ENCODE data around the gene ZNF414. TPM values are rescaled to one million over a fixed set of nuclear protein-coding genes. Genes with fewer than 3 reads are reported as not detected.

The ZNF414 gene
- total and polyA plus RNA-seq, 2 experiments from 2014 or later: 27.4 to 45.0 TPM

DNA sequence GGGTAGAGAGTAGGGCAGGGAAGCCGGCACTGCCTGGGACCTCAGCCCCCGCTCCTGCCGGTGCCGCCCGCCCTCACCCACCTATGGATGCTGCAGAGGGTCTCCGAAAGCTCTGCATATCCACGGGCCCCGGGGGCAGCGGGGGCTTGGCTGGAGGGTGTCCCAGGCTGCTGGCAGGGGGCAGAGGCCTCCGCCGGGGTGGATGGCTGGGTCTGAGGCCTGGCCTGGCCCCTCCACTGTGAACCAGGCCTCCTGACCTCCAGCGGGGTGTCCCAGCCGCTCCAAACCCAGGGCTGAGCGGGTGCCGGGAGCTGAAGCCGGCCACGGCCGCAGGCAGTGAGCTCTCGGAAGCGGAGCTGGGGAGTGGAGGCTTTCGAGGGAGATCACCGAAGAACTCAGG, 15.7 kb downstream of the ZNF414 start (continued):
- TF ChIP-seq, protein P1, sequence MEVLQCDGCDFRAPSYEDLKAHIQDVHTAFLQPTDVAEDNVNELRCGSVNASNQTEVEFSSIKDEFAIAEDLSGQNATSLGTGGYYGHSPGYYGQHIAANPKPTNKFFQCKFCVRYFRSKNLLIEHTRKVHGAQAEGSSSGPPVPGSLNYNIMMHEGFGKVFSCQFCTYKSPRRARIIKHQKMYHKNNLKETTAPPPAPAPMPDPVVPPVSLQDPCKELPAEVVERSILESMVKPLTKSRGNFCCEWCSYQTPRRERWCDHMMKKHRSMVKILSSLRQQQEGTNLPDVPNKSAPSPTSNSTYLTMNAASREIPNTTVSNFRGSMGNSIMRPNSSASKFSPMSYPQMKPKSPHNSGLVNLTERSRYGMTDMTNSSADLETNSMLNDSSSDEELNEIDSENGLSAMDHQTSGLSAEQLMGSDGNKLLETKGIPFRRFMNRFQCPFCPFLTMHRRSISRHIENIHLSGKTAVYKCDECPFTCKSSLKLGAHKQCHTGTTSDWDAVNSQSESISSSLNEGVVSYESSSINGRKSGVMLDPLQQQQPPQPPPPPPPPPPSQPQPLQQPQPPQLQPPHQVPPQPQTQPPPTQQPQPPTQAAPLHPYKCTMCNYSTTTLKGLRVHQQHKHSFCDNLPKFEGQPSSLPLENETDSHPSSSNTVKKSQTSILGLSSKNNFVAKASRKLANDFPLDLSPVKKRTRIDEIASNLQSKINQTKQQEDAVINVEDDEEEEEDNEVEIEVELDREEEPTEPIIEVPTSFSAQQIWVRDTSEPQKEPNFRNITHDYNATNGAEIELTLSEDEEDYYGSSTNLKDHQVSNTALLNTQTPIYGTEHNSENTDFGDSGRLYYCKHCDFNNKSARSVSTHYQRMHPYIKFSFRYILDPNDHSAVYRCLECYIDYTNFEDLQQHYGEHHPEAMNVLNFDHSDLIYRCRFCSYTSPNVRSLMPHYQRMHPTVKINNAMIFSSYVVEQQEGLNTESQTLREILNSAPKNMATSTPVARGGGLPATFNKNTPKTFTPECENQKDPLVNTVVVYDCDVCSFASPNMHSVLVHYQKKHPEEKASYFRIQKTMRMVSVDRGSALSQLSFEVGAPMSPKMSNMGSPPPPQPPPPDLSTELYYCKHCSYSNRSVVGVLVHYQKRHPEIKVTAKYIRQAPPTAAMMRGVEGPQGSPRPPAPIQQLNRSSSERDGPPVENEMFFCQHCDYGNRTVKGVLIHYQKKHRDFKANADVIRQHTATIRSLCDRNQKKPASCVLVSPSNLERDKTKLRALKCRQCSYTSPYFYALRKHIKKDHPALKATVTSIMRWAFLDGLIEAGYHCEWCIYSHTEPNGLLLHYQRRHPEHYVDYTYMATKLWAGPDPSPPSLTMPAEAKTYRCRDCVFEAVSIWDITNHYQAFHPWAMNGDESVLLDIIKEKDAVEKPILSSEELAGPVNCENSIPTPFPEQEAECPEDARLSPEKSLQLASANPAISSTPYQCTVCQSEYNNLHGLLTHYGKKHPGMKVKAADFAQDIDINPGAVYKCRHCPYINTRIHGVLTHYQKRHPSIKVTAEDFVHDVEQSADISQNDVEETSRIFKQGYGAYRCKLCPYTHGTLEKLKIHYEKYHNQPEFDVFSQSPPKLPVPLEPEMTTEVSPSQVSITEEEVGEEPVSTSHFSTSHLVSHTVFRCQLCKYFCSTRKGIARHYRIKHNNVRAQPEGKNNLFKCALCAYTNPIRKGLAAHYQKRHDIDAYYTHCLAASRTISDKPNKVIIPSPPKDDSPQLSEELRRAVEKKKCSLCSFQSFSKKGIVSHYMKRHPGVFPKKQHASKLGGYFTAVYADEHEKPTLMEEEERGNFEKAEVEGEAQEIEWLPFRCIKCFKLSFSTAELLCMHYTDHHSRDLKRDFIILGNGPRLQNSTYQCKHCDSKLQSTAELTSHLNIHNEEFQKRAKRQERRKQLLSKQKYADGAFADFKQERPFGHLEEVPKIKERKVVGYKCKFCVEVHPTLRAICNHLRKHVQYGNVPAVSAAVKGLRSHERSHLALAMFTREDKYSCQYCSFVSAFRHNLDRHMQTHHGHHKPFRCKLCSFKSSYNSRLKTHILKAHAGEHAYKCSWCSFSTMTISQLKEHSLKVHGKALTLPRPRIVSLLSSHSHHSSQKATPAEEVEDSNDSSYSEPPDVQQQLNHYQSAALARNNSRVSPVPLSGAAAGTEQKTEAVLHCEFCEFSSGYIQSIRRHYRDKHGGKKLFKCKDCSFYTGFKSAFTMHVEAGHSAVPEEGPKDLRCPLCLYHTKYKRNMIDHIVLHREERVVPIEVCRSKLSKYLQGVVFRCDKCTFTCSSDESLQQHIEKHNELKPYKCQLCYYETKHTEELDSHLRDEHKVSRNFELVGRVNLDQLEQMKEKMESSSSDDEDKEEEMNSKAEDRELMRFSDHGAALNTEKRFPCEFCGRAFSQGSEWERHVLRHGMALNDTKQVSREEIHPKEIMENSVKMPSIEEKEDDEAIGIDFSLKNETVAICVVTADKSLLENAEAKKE (CRISPR knock-in tag; IDR thresholded peaks at IDR 0.05): no peak
- TF ChIP-seq EZH2phosphoT487 (IDR thresholded peaks at IDR 0.05; ENCODE audit: unreplicated experiment) (no peak), EZH2 (IDR thresholded peaks at IDR 0.05; ENCODE audit: low read depth, unreplicated experiment) (no peak)
- TF ChIP-seq, protein P2, sequence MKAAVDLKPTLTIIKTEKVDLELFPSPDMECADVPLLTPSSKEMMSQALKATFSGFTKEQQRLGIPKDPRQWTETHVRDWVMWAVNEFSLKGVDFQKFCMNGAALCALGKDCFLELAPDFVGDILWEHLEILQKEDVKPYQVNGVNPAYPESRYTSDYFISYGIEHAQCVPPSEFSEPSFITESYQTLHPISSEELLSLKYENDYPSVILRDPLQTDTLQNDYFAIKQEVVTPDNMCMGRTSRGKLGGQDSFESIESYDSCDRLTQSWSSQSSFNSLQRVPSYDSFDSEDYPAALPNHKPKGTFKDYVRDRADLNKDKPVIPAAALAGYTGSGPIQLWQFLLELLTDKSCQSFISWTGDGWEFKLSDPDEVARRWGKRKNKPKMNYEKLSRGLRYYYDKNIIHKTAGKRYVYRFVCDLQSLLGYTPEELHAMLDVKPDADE (IDR thresholded peaks at IDR 0.05): no peak
- TF ChIP-seq, protein P3, sequence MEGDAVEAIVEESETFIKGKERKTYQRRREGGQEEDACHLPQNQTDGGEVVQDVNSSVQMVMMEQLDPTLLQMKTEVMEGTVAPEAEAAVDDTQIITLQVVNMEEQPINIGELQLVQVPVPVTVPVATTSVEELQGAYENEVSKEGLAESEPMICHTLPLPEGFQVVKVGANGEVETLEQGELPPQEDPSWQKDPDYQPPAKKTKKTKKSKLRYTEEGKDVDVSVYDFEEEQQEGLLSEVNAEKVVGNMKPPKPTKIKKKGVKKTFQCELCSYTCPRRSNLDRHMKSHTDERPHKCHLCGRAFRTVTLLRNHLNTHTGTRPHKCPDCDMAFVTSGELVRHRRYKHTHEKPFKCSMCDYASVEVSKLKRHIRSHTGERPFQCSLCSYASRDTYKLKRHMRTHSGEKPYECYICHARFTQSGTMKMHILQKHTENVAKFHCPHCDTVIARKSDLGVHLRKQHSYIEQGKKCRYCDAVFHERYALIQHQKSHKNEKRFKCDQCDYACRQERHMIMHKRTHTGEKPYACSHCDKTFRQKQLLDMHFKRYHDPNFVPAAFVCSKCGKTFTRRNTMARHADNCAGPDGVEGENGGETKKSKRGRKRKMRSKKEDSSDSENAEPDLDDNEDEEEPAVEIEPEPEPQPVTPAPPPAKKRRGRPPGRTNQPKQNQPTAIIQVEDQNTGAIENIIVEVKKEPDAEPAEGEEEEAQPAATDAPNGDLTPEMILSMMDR (conservative IDR thresholded peaks at IDR 0.05; ENCODE audit: low read depth in 2 of 2): no peak

DNA sequence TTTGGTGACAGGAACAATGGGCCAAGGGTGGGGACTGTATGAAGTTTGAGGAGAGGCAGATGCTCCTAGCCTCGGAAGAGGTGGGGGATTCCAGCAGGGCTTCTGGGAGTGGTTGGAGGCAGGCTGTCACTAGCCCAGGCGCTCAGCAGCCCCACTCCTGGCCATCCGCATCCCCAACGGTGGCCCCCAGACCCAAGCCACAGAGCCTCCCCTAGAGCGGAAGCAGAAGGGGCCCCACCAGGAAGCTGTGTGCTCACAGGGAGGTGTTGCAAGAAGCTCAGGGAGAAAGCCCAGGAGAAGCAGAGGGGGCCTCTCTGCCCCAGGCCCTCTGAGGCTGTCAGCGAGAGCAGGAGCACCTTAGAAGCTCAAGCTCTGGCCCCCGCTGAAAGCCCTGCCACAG, 19.8 kb downstream of the ZNF414 start:
- Histone ChIP-seq H3K36me3 (ENCODE audit: insufficient read depth) (no peaks in the 10 kb centered on the region), H3K4me3 (no peak overlapping the region), H3K79me2 (replicated peaks; ENCODE audit: insufficient read depth) (no peaks in the 10 kb centered on the region), H3K27ac (ENCODE audit: low read depth) (peak overlapping the region; percentile 63; the same call in 1 of the 2 replicates), H3K9me2 (ENCODE audit: insufficient read depth) (no peaks in the 10 kb centered on the region), H3F3A (replicated peaks; ENCODE audit: low read depth) (peaks cover 13% of the 10 kb centered on the region), H3K27me3 (ENCODE audit: insufficient read depth) (no peaks in the 10 kb centered on the region), H2AFZ (no peak overlapping the region), H4K20me1 (replicated peaks; ENCODE audit: insufficient read depth) (peaks cover 6% of the 10 kb centered on the region; the same call in 1 of the 2 replicates), H3K4me2 (no peak overlapping the region), H3K4me1 (ENCODE audit: insufficient read depth) (no peaks in the 10 kb centered on the region; the same call in 1 of the 2 replicates)
- DNase-seq (ENCODE audit: low spot score) (peak; percentile 39), ATAC-seq (peak; percentile 14)
- Mint-ChIP-seq H3K27ac (no peak overlapping the region), H3K4me1 (peaks cover 12% of the 10 kb centered on the region), H3K9me3 (no peaks in the 10 kb centered on the region; the same call in 2 of the 3 replicates), H3K27me3 (ENCODE audit: insufficient read depth, low read depth, poor library complexity) (peaks cover 11% of the 10 kb centered on the region), H3K36me3 (ENCODE audit: low read depth) (peaks cover 11% of the 10 kb centered on the region), H3K4me3 (no peak overlapping the region)
- TF ChIP-seq EZH2phosphoT487 (IDR thresholded peaks at IDR 0.05; ENCODE audit: unreplicated experiment): no peak
- TF ChIP-seq, protein P3 (conservative IDR thresholded peaks at IDR 0.05; ENCODE audit: low read depth in 2 of 2): 0 out of 4 replicates have a peak, but pooled peaks of 1 of the 2 experiments have one; percentile 2
